ENCODE data around the gene IRX3.

Gene IRX3

GRCh38 chr16:54286366-54287130 is at the start of gene IRX3:
Gene IRX3, minus strand, starts transcription at chr16:54286787. Its CDS starts 737 bp downstream, at chr16:54286050.
- peak; percentile 87 for DNase-seq

- peak; percentile 8 for DNase-seq
These were observed 48.6 kb upstream of the IRX3 start for GRCh38 chr16:54335230-54335629.

- no peak for DNase-seq
These were observed 47.6 kb upstream of the IRX3 start for GRCh38 chr16:54334208-54334607.

- DNase-seq: no peak
These were observed 44.8 kb upstream of the IRX3 start for GRCh38 chr16:54331241-54332002.

- no peak for DNase-seq
These were observed 41.0 kb upstream of the IRX3 start for GRCh38 chr16:54327609-54328008.

- no peak for DNase-seq
These were observed 39.7 kb upstream of the IRX3 start for GRCh38 chr16:54326266-54326662.

GRCh38 chr16:54325616-54326265 is 39.2 kb upstream of the IRX3 start:
- DNase-seq: no peak

GRCh38 chr16:54324716-54325115 is 38.1 kb upstream of the IRX3 start:
- no peak for DNase-seq

- no peak for DNase-seq
These were observed 34.2 kb upstream of the IRX3 start for GRCh38 chr16:54320697-54321340.

- no peak for DNase-seq
These were observed 32.4 kb upstream of the IRX3 start for GRCh38 chr16:54318941-54319340.

- no peak for DNase-seq
These were observed 30.6 kb upstream of the IRX3 start for GRCh38 chr16:54317101-54317611.

GRCh38 chr16:54316095-54316889 is 29.7 kb upstream of the IRX3 start:
- DNase-seq: no peak

- no peak for DNase-seq
These were observed 27.2 kb upstream of the IRX3 start for GRCh38 chr16:54313789-54314188.

- DNase-seq: no peak
These were observed 26.0 kb upstream of the IRX3 start for GRCh38 chr16:54312502-54312991.

- DNase-seq: no peak
These were observed 22.8 kb upstream of the IRX3 start for GRCh38 chr16:54309341-54309740.

- DNase-seq: no peak
These were observed 18.5 kb upstream of the IRX3 start for GRCh38 chr16:54305080-54305479.

- DNase-seq: no peak
These were observed 17.0 kb upstream of the IRX3 start for GRCh38 chr16:54303613-54304012.

- DNase-seq: no peak
These were observed 10.6 kb upstream of the IRX3 start for GRCh38 chr16:54297154-54297553.

- no peak for DNase-seq
These were observed 10.0 kb upstream of the IRX3 start for GRCh38 chr16:54296543-54296942.

GRCh38 chr16:54291656-54292487 is 5.3 kb upstream of the IRX3 start:
- DNase-seq: no peak

Data from NCI-H510A treated with DMSO at 0.1 percent for 48 hours (cell line).